K562 (cell line): ENCODE measurements around the gene CACNG5. TPM values are rescaled to one million over a fixed set of nuclear protein-coding genes. Genes with fewer than 3 reads are reported as not detected.
A peak's percentile ranks its signal among the peaks of the same experiment; 100 is the strongest.

Experiments
- ATAC-seq: fragments of 200-7000 bp; cut with Tn5 transposase; 3 replicates; pipeline ENCODE4 v1.9.1; 2020; ENCODE audit warnings: moderate library complexity
- BruUV-seq: library from RNA; stranded (reverse); fragments of 400-500 nt; replicated peaks from 2 replicates; lab custom pipeline; 2021; lab: Mats Ljungman, UMichigan
- CTCF ChIA-PET: fragments of 300-600 bp; formaldehyde crosslinking; extraction: SDS; loops from one replicate; lab custom pipeline; 2021; ENCODE audit warnings: low intra/inter-chr PET ratio; lab: Yijun Ruan, JAX
- POLR2A ChIA-PET: fragments of 300-600, 350-650 bp; sonication (Branson Sonifier 250); formaldehyde crosslinking; extraction: SDS; loops from one replicate; lab custom pipeline; 2021; ENCODE audit warnings: antibody characterized with exemption, inconsistent platforms; lab: Yijun Ruan, JAX
- DNase-seq, 4 experiments: peaks; one replicate each; pipeline versions ENCODE4 v3.0.0 to v3.0.0-alpha.2; 2011 to 2018; ENCODE audit warnings: low spot score in 3 of 4, mixed read lengths in 3 of 4; ENCODE audit errors: extremely low read depth in 1 of 4
- FAIRE-seq: peaks from 2 replicates; lab custom pipeline; 2011; peaks lifted over from hg19 to GRCh38; lab: Jason Lieb, UNC
- H2AFZ ChIP-seq: 2 replicates; pipeline ENCODE4 v1.6.0; 2011; ENCODE audit warnings: low read depth, low read length, control low read depth, inconsistent platforms
- H3K27ac ChIP-seq: fragments of 200-600 bp; 3 replicates; pipeline ENCODE4 v1.8.0; 2011; ENCODE audit warnings: low read depth, mild to moderate bottlenecking, control low read depth, inconsistent platforms, low read length, moderate library complexity, mixed read lengths; ENCODE audit errors: extremely low read depth
- H3K27me3 ChIP-seq, 2 experiments: fragments of 300-600 bp in 1 of 2; 2 replicates in 1 of 2; 3 replicates in 1 of 2; pipeline versions ENCODE4 v1.6.0 to v1.8.0; 2011; ENCODE audit warnings: inconsistent platforms in 2 of 2, low read length in 2 of 2, mild to moderate bottlenecking in 1 of 2, mixed read lengths in 1 of 2, moderate library complexity in 1 of 2; ENCODE audit not compliant: control insufficient read depth in 2 of 2, insufficient read depth in 2 of 2
- H3K36me3 ChIP-seq: fragments of 300-600 bp; 3 replicates; pipeline ENCODE4 v1.8.0; 2011; ENCODE audit warnings: mild to moderate bottlenecking, low read length, inconsistent platforms; ENCODE audit not compliant: control insufficient read depth, insufficient read depth
- H3K4me1 ChIP-seq, 2 experiments: fragments of 200-600 bp in 1 of 2; replicated peaks in 1 of 2; 2 replicates in 1 of 2; 3 replicates in 1 of 2; pipeline versions ENCODE4 v1.5.1 to v1.8.0; 2011; ENCODE audit warnings: inconsistent platforms in 2 of 2, low read length in 2 of 2, mild to moderate bottlenecking in 1 of 2, mixed read lengths in 1 of 2, moderate library complexity in 1 of 2; ENCODE audit not compliant: control insufficient read depth in 2 of 2, insufficient read depth in 2 of 2
- H3K4me2 ChIP-seq: 2 replicates; pipeline ENCODE4 v1.6.1; 2011; ENCODE audit warnings: low read length, control low read depth, inconsistent platforms, mixed read lengths; ENCODE audit not compliant: insufficient read depth
- H3K4me3 ChIP-seq: fragments of 200-600 bp; sonication (generic), shearing (Covaris generic); 2 replicates; pipeline ENCODE4 v1.5.1; 2016; ENCODE audit warnings: control low read depth, inconsistent platforms
- H3K79me2 ChIP-seq: fragments of 200-600 bp; 3 replicates; pipeline ENCODE4 v1.8.0; 2011; ENCODE audit warnings: low read length, inconsistent platforms; ENCODE audit not compliant: control insufficient read depth, insufficient read depth
- H3K9ac ChIP-seq, 2 experiments: 2 replicates each; pipeline versions ENCODE4 v1.6.0 to v1.6.1; 2011; ENCODE audit warnings: low read depth in 2 of 2, low read length in 2 of 2, control low read depth in 1 of 2, inconsistent platforms in 1 of 2, mild to moderate bottlenecking in 1 of 2, mixed read lengths in 1 of 2; ENCODE audit not compliant: insufficient read depth in 1 of 2
- H3K9me1 ChIP-seq: one replicate; pipeline ENCODE4 v1.6.0; 2011; ENCODE audit warnings: inconsistent platforms, mild to moderate bottlenecking, low read length, moderate library complexity; ENCODE audit not compliant: control insufficient read depth, insufficient read depth
- H3K9me3 ChIP-seq: replicated peaks from 2 replicates; pipeline ENCODE4 v1.5.1; 2011; ENCODE audit warnings: low read depth, low read length, inconsistent platforms; ENCODE audit not compliant: control insufficient read depth, insufficient read depth
- H4K20me1 ChIP-seq: replicated peaks from 2 replicates; pipeline ENCODE4 v1.6.1; 2011; ENCODE audit warnings: low read length, inconsistent platforms, mixed read lengths; ENCODE audit not compliant: control insufficient read depth, insufficient read depth
- C11orf30 ChIP-seq: fragments of 450-650 bp; IDR thresholded peaks from 2 replicates; pipeline ENCODE4 v1.6.1; 2016; ENCODE audit warnings: low read depth, mild to moderate bottlenecking
- CREB3 ChIP-seq: fragments of 450-650 bp; conservative IDR thresholded peaks from 2 replicates; pipeline ENCODE4 v1.6.1; 2016; ENCODE audit warnings: missing genetic modification characterization, low read depth, mild to moderate bottlenecking, missing compliant biosample characterization, moderate library complexity
- JUNB ChIP-seq: fragments of 450-650 bp; formaldehyde crosslinking; conservative IDR thresholded peaks from 2 replicates; pipeline ENCODE4 v1.4.0; 2020; ENCODE audit warnings: mild to moderate bottlenecking
- KLF13 ChIP-seq: fragments of 450-650 bp; IDR thresholded peaks from 2 replicates; pipeline ENCODE4 v1.6.1; 2016; ENCODE audit warnings: missing genetic modification characterization, low read depth, mild to moderate bottlenecking, missing compliant biosample characterization, moderate library complexity, borderline replicate concordance
- MAFF ChIP-seq: IDR thresholded peaks from 2 replicates; pipeline ENCODE4 v1.6.1; 2012; ENCODE audit warnings: low read length, improper control_type of control experiment
- MAFG ChIP-seq: fragments of 450-650 bp; conservative IDR thresholded peaks from 2 replicates; pipeline ENCODE4 v1.6.1; 2016; ENCODE audit warnings: missing genetic modification characterization, missing compliant biosample characterization
- MAFK ChIP-seq: IDR thresholded peaks from 2 replicates; pipeline ENCODE4 v1.6.1; 2011; ENCODE audit warnings: low read length, improper control_type of control experiment
- RBFOX2 ChIP-seq: fragments of 200-400 bp; formaldehyde crosslinking; IDR thresholded peaks from 2 replicates; pipeline ENCODE4 v1.6.1; 2017; ENCODE audit warnings: low read depth, mild to moderate bottlenecking, low read length, moderate library complexity
- ZNF316 ChIP-seq: fragments of 450-650 bp; IDR thresholded peaks from 2 replicates; pipeline ENCODE4 v1.6.1; 2016
- ZNF785 ChIP-seq: fragments of 250-450 bp; sonication (Bioruptor Pico); IDR thresholded peaks from 2 replicates; pipeline ENCODE4 v1.4.0; 2020; ENCODE audit warnings: mild to moderate bottlenecking
- WGBS: fragments of 100-300 bp; shearing (Covaris generic); methylation state at CpG from one replicate; pipeline ENCODE4 v1.1.6; 2016; ENCODE audit warnings: low coverage, mixed read lengths; ENCODE audit not compliant: insufficient coverage; ENCODE audit errors: missing lambda C conversion rate; 5-methylcytosine and 5-hydroxymethylcytosine counted together
- in situ Hi-C: fragments of 300-500 bp; cut with MboI; formaldehyde crosslinking; loops from 4 replicates; pipeline ENCODE4 v1.15.0; 2018; ENCODE audit warnings: inconsistent platforms, mixed read lengths
- intact Hi-C: fragments of 100-400 bp; cut with micrococcal nuclease; formaldehyde crosslinking; loops from 2 replicates; pipeline ENCODE4 v1.14.2; 2022
- polyA plus RNA-seq, 8 experiments: library from polyadenylated mRNA; depleted of rRNA in 4 of 8; stranded (reverse) in 5 of 8; unstranded in 3 of 8; fragments of >200 nt; fragmentation: Nextera tagmentation in 2 of 8; fragmentation: Illumina TruSeq in 1 of 8; extraction: Ambion mirVana in 2 of 8; extraction: Trizol in 1 of 8; gene quantifications; 2 replicates each; pipeline versions ENCODE4 v1.2.1 to v1.2.3, GENCODE V29; 2011 to 2014; ENCODE audit warnings: inconsistent platforms in 1 of 8, missing spikeins in 1 of 8
- total RNA-seq, 7 experiments: library from RNA; depleted of rRNA in 6 of 7; stranded (reverse); fragments of >200 nt in 6 of 7; fragmentation: Illumina TruSeq in 2 of 7; extraction: Trizol in 2 of 7; gene quantifications; 2 replicates each; pipeline versions ENCODE4 v1.2.1 to v1.2.3, GENCODE V29; 2011 to 2021; ENCODE audit warnings: low replicate concordance in 1 of 7

The CACNG5 gene
- total and polyA plus RNA-seq, 9 of the 15 experiments (the other 6 are each of a cell fraction or from before 2014, with no cell fraction given): not detected

- 0% methylated on average over 10 of the region's 11 CpGs for WGBS
- H3K27me3 ChIP-seq: peaks cover 18 to 61% of the 10 kb centered on the region in 2 experiments
- ATAC-seq: no peak
- ChIA-PET CTCF (no interaction called here), POLR2A (no interaction called here)
- no peaks in the 10 kb centered on the region for H3K9me3 ChIP-seq
- no peak for TF ChIP-seq RBFOX2
- peak; percentile 66 for TF ChIP-seq MAFF
- peak; percentile 81 for TF ChIP-seq ZNF316
- TF ChIP-seq MAFK: peak; percentile 50; the same call in 1 of the 2 replicates
- no peak for TF ChIP-seq CREB3
- peak; percentile 70 for TF ChIP-seq C11orf30
- TF ChIP-seq ZNF785: no peak
- peak; percentile 63 for TF ChIP-seq MAFG (tag)
- no peak for TF ChIP-seq KLF13
- TF ChIP-seq JUNB: no peak
- H3K9ac ChIP-seq: no peak overlapping the region
- no peak overlapping the region for H2AFZ ChIP-seq
- H3K4me3 ChIP-seq: no peak overlapping the region
- H3K27ac ChIP-seq: no peak overlapping the region
- DNase-seq: no peak
- BruUV-seq: no TSS peak
- peaks cover 0 to 9% of the 10 kb centered on the region in 2 experiments; a peak in 2 of 5 replicates for H3K4me1 ChIP-seq
- no peak overlapping the region for H3K4me2 ChIP-seq
- peaks cover 19% of the 10 kb centered on the region for H4K20me1 ChIP-seq
- no peaks in the 10 kb centered on the region for H3K36me3 ChIP-seq
- no peak for FAIRE-seq
- H3K79me2 ChIP-seq: no peaks in the 10 kb centered on the region
- H3K9me1 ChIP-seq: no peaks in the 10 kb centered on the region
- in situ Hi-C loops: no loop called here
- intact Hi-C loops: no loop called here
Observed at GRCh38 chr17:66837885-66838665, 3.2 kb downstream of the CACNG5 start.
